HL-60 (cell line): ENCODE data around the gene ACBD5.
A peak's percentile ranks its signal among the peaks of the same experiment; 100 is the strongest.

Source experiments
- DNase-seq, 2 experiments: peaks; one replicate each; pipeline ENCODE4 v3.0.0-alpha.2; 2010 to 2020; ENCODE audit warnings: low read depth in 1 of 2, low spot score in 1 of 2
- H3K27ac ChIP-seq: fragments of 250-450 bp; sonication (Bioruptor Pico); replicated peaks from 2 replicates; pipeline ENCODE4 v1.5.1; 2020; ENCODE audit warnings: mild to moderate bottlenecking, moderate library complexity
- H3K27me3 ChIP-seq: fragments of 250-450 bp; sonication (Bioruptor Pico); 2 replicates; pipeline ENCODE4 v1.5.1; 2021; ENCODE audit warnings: mild to moderate bottlenecking, moderate library complexity; ENCODE audit not compliant: insufficient read depth, poor library complexity, severe bottlenecking
- H3K4me3 ChIP-seq: replicated peaks from 2 replicates; pipeline ENCODE4 v1.5.1; 2011; ENCODE audit warnings: mild to moderate bottlenecking, control low read depth, low read length; ENCODE audit not compliant: insufficient read depth
- GABPA ChIP-seq: IDR thresholded peaks from 2 replicates; pipeline ENCODE4 v1.6.1; 2012; ENCODE audit warnings: low read depth
- POLR2AphosphoS5 ChIP-seq: IDR thresholded peaks from 2 replicates; pipeline ENCODE4 v1.6.1; 2012; ENCODE audit warnings: low read depth
- SPI1 ChIP-seq: IDR thresholded peaks from 2 replicates; pipeline ENCODE4 v1.6.1; 2012; ENCODE audit warnings: low read depth, mild to moderate bottlenecking, borderline replicate concordance
- TF ChIP-seq, protein P1 (sequence below): IDR thresholded peaks from 2 replicates; pipeline ENCODE4 v1.6.1; 2012; ENCODE audit warnings: low read depth; ENCODE audit not compliant: insufficient replicate concordance
- TF ChIP-seq, protein P2 (sequence below): IDR thresholded peaks from one replicate; pipeline ENCODE4 v1.5.1; 2011; ENCODE audit warnings: low read length, control low read depth, inconsistent platforms; ENCODE audit not compliant: insufficient read depth

Gene ACBD5

GRCh38 chr10:27150261-27150660 lies 90.3 kb downstream of the ACBD5 start:
- no peak overlapping the region for H3K27ac ChIP-seq
- H3K4me3 ChIP-seq = no peak overlapping the region
- no peak for DNase-seq
- TF ChIP-seq GABPA (no peak), SPI1 (no peak)
- TF ChIP-seq, protein P1, sequence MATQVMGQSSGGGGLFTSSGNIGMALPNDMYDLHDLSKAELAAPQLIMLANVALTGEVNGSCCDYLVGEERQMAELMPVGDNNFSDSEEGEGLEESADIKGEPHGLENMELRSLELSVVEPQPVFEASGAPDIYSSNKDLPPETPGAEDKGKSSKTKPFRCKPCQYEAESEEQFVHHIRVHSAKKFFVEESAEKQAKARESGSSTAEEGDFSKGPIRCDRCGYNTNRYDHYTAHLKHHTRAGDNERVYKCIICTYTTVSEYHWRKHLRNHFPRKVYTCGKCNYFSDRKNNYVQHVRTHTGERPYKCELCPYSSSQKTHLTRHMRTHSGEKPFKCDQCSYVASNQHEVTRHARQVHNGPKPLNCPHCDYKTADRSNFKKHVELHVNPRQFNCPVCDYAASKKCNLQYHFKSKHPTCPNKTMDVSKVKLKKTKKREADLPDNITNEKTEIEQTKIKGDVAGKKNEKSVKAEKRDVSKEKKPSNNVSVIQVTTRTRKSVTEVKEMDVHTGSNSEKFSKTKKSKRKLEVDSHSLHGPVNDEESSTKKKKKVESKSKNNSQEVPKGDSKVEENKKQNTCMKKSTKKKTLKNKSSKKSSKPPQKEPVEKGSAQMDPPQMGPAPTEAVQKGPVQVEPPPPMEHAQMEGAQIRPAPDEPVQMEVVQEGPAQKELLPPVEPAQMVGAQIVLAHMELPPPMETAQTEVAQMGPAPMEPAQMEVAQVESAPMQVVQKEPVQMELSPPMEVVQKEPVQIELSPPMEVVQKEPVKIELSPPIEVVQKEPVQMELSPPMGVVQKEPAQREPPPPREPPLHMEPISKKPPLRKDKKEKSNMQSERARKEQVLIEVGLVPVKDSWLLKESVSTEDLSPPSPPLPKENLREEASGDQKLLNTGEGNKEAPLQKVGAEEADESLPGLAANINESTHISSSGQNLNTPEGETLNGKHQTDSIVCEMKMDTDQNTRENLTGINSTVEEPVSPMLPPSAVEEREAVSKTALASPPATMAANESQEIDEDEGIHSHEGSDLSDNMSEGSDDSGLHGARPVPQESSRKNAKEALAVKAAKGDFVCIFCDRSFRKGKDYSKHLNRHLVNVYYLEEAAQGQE = no peak
- H3K27me3 ChIP-seq = no peaks in the 10 kb centered on the region

- DNase-seq = peak in 1 of 2 experiments; percentile 2
- TF ChIP-seq, protein P2, sequence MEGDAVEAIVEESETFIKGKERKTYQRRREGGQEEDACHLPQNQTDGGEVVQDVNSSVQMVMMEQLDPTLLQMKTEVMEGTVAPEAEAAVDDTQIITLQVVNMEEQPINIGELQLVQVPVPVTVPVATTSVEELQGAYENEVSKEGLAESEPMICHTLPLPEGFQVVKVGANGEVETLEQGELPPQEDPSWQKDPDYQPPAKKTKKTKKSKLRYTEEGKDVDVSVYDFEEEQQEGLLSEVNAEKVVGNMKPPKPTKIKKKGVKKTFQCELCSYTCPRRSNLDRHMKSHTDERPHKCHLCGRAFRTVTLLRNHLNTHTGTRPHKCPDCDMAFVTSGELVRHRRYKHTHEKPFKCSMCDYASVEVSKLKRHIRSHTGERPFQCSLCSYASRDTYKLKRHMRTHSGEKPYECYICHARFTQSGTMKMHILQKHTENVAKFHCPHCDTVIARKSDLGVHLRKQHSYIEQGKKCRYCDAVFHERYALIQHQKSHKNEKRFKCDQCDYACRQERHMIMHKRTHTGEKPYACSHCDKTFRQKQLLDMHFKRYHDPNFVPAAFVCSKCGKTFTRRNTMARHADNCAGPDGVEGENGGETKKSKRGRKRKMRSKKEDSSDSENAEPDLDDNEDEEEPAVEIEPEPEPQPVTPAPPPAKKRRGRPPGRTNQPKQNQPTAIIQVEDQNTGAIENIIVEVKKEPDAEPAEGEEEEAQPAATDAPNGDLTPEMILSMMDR = no peak
- TF ChIP-seq, protein P1 = no peak
- TF ChIP-seq SPI1 (no peak), GABPA (no peak), POLR2AphosphoS5 (no peak)
- no peak overlapping the region for H3K4me3 ChIP-seq
- no peaks in the 10 kb centered on the region for H3K27me3 ChIP-seq
- H3K27ac ChIP-seq = no peak overlapping the region
These were observed 92.9 kb downstream of the ACBD5 start for GRCh38 chr10:27147701-27148100.

GRCh38 chr10:27145937-27146336 lies 94.7 kb downstream of the ACBD5 start:
- TF ChIP-seq POLR2AphosphoS5 (no peak), SPI1 (no peak), GABPA (no peak)
- TF ChIP-seq, protein P1 = no peak
- TF ChIP-seq, protein P2 = no peak
- no peaks in the 10 kb centered on the region for H3K27me3 ChIP-seq
- H3K4me3 ChIP-seq = no peak overlapping the region
- DNase-seq = no peak
- no peak overlapping the region for H3K27ac ChIP-seq
